ENCODE results near the gene CELA3B.
"Not testable (repeated sequence)": the region's sequence is repeated elsewhere in the genome, so short reads cannot be mapped to it uniquely, and the experiment has no call there.

DNA sequence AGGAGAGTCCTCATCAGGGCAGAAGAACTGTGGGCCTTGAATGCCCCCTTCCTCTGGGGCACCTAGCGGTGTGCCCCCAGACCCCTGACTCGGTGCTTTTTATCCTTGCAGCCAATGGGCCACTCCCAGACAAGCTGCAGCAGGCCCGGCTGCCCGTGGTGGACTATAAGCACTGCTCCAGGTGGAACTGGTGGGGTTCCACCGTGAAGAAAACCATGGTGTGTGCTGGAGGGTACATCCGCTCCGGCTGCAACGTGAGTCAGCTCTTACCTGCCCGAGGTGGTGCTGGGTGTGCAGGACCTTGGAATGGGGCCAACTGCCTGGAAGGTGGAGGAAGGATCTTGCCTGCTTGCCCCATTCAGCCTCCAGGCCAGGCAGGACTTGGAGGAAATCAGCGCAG is 30.4 kb downstream of the CELA3B start:
- TF ChIP-seq POLR2A, POLR2AphosphoS5 (IDR thresholded peaks at IDR 0.05): not testable (repeated sequence)
